NCI-H146 treated with DMSO at 0.1 percent for 48 hours (cell line): ENCODE measurements around the gene XRCC6.
"Not testable (repeated sequence)": the region's sequence is repeated elsewhere in the genome, so short reads cannot be mapped to it uniquely, and the experiment has no call there.

Experiments used
- DNase-seq: peaks from one replicate; lab custom pipeline; 2025; ENCODE audit not compliant: unreplicated experiment; lab: John Stamatoyannopoulos, UW

Gene XRCC6

GRCh38 chr22:41598081-41598480 is 23.0 kb upstream of the XRCC6 start:
- DNase-seq, result no peak

DNA sequence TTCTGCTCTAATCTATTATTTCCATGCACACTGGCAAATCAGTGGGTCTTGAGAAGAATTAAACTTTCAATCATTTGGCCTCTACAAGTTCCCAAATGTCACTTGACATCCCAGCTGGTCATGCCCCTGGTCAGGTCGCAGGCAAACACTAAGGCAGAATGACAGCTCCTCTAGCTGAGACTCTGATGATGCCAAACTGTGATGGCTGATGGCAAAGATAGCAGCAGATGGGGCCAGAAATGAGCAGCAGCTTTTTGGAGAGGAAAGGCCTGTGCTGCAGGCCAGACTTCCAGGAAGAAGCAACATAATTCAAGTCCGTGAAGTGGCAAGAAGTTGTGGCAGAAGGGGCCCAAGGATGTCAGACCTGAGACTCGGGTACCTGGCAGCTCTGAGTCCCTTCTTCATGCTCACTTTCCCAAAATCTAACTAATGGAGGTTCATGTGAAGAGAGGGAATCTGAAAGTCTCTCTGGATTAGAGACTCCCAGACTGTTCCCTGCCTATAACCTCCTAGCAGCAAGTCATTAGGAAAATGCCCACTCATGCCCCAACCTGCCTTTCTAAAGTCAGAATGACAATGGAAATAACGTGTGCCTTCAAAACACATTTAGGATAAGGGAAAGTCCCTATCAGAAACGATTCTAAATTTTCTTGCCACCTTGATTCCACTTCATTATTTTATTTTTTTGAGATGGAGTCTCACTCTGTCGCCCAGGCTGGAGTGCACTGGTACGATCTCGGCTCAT is 22.0 kb upstream of the XRCC6 start:
- DNase-seq, result no peak

DNA sequence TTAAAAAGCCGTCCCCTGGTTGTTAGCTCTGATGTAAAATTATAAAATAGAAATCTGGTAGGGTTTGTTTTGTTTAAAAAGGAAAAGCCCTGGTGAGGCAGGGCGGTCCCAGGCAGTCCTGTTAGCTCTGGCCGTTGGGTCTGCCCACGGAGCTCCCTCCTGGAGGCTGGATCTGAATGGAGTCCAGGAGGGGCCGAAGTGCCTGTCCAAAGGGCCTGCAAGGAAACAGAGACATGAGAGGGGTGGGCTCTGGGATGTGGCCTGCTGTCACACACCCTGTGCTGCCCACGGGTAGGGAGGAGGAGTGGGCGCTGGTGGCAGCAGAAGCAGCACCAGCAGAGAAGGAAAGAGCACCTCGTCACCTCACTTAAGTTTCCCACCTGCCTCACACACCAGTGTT is 20.1 kb upstream of the XRCC6 start:
- no peak for DNase-seq

GRCh38 chr22:41603873-41604332 is 17.2 kb upstream of the XRCC6 start:
- DNase-seq, result no peak

- DNase-seq, result no peak
These were observed 12.7 kb upstream of the XRCC6 start for GRCh38 chr22:41608386-41608785.

GRCh38 chr22:41612603-41613306 is 8.3 kb upstream of the XRCC6 start:
- no peak for DNase-seq

- no peak for DNase-seq
These were observed 7.6 kb upstream of the XRCC6 start for GRCh38 chr22:41613456-41613855.

DNA sequence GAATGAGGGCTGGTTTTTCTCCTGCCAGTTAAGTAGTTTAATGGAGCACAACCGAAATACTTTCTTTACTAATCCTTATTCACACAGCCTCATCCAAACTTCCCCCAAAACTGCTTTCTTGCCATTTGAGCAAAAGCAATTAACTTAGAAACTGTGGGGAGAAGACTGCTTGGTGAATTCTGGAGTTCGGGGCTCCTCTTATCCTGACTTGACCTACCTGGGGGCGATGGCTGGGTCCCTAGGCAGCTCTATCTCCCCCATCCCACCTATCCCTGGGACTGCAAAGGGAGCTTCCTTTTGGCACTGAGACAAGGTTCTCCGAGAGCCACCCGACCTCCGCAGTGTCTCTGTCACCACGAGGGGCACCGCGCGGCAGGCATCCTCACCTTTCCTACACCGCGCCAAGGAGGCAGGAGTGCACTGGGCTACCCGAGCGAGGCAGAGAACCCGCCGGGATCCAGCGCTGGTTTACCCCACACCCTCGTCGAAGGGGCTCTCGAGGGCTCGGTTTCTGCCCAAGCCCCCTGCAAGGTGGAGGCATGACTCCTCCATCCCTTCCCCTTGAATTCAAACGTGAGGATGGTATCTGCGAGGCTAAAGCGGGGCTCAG is 1.0 kb upstream of the XRCC6 start:
- peak; percentile 9 for DNase-seq

DNA sequence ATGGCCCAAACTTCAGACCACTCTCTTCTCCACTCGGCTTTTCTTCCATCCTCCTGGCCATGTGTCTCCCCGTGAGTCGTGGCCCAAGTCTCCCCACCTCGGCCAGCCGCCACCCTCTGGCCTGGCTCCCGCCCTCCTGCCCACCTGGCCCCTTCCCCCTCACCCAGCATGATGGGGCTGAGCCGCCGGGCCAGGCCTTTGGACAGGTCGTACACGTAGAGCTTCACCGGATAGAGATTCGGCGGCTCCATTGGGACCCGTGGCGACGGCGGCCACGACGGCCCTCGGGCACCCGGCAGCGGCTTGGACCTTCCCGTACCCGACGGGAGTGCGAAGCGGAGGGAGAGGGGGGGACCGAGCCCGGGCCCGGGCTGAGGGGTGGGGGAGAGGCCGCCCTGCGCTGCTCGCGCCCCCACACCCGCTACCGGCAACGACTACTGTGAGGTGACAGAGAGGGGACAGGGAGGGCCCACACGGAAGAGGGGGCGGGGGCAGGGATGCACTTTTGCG is 451 bp upstream of the XRCC6 start, which contains the start of gene DESI1:
TSS of gene DESI1 (minus strand) at position 455 of the 510 bp plus-strand sequence. CDS start at position 251, 204 bp downstream.
- DNase-seq, result peak; percentile 40

DNA sequence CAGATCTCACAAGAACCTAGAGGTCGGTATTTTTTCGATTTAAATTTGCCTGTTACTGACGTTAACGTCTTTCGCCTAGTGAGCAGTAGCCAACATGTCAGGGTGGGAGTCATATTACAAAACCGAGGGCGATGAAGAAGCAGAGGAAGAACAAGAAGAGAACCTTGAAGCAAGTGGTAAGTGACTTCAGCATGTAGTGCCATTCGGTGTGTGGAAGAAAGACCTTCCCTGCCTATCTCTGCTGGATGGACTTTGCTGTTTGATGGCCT is 750 bp downstream of the XRCC6 start:
- DNase-seq, result no peak

DNA sequence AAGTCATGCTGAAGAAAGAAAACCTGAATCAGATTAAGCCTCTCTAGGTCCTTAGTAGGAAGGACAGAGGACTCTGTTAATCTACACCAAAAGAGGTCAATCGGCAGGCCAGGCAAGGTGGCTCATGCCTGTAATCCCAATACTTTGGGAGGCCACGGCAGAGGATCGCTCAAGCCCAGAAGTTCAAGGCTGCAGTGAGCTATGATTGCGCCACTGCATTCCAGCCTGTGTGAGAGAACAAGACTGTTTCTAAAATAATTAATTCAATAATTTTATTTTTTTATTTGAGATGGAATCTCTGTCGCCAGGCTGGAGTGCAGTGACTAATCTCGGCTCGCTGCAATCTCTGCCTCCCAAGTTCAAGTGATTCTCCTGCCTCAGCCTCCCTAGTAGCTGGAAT is 4.5 kb downstream of the XRCC6 start:
- no peak for DNase-seq

GRCh38 chr22:41631115-41631514 is 10.0 kb downstream of the XRCC6 start:
- DNase-seq, result not testable (repeated sequence)

GRCh38 chr22:41631615-41632014 is 10.5 kb downstream of the XRCC6 start:
- not testable (repeated sequence) for DNase-seq

DNA sequence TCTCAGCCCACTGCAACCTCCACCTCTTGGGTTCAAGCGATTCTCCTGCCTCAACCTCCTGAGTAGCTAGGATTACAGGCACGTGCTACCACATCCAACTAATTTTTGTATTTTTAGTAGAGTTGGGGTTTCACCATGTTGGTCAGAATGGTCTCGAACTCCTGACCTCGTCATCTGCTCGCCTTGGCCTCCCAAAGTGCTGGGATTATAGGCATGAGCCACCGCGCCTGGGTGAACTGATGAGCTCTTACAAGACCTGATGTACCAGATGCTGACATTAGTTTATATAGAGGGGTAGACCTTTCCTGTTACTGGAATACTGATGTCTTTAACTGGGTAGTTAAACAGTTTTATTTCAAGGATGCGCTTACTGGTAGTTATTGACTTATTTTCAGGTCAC is 13.5 kb downstream of the XRCC6 start:
- not testable (repeated sequence) for DNase-seq

- DNase-seq, result no peak
These were observed 15.4 kb downstream of the XRCC6 start for GRCh38 chr22:41636467-41636866.

GRCh38 chr22:41637623-41638022 is 16.5 kb downstream of the XRCC6 start:
- not testable (repeated sequence) for DNase-seq

DNA sequence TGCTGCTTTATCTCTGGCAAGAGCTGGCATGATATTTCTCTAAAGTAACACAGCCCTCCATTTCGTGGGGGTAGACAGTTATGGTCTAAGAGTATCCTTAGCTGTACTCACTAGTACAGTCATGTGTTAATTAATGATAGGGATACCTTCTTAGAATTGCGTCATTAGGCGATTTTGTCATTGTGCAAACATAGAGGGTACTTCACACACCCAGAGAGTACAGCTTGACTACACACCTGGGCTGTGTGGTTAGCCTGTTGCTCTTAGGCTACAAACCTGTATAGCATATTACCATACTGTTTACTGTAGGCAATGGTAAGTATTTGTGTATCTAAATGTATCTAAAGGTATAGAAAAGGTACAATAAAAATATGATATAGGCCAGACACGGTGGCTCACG is 17.0 kb downstream of the XRCC6 start:
- DNase-seq, result no peak

GRCh38 chr22:41638748-41639147 is 17.7 kb downstream of the XRCC6 start:
- no peak for DNase-seq

- DNase-seq, result no peak
These were observed 20.8 kb downstream of the XRCC6 start for GRCh38 chr22:41641854-41642253.

DNA sequence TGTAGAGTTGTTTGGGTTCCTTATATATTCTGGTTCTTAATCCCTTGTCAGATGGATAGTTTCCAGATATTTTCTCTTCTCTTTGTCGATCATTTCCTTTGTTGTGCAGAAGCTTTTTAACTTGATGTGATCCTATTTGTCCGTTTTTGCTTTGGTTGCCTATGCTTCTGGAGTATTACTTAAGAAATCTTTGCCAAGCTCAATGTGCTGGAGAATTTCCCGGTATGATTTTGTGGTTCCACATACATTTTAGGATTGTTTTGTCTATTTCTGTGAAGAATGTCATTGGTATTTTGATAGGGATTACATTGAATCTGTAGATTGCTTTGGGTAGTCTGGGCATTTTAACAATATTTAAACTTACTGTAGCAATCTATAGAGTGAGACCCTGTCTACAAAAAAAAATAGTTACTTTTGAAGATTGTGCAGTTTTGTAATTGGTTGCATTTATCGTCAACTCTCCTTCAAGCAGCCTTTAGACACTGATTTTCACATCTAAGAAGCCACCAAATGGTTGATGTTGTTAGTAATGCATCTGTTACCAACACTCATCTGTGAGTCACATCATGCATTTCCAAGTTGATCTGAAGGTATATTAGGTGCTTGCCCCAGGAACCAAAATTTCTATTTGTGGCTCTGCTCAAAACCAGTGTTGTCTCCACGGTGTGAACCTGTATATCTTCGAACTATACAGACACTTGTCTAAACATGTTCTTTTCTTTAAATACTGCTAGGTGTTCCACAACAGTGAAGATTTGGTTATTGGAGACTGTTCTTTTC is 21.4 kb downstream of the XRCC6 start:
- no peak for DNase-seq

- no peak for DNase-seq
These were observed 26.7 kb downstream of the XRCC6 start for GRCh38 chr22:41647771-41648170.
